Measurements from ENCODE around the gene NNMT. TPM values are rescaled to one million over a fixed set of nuclear protein-coding genes. Genes with fewer than 3 reads are reported as not detected.

Gene NNMT
- total RNA-seq, 1 donor from 2014 or later, result 0.54 TPM

DNA sequence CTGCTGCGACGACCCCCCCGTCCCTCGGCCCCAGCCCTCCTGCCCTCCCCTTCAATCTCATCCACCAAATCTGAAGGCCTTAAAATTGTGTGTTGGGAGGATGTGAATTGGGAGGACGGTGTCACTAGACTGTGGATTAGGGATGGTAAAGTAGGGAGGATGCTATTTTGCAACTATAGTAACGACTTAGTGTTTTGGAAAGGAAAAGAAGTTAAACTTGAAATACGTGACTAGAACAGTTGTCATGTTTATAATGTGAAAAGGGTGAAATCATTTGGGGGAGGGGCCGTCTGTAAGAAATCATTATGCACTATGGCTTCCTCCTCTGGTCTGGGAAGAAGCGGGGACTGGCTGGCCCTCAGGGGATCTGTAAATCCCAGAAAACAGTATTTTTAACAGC, 43.4 kb upstream of the NNMT start:
- peaks cover 11% of the 10 kb centered on the region for H3K4me1 Mint-ChIP-seq
- H3K27me3 Mint-ChIP-seq (ENCODE audit: low read depth), result peaks cover 49% of the 10 kb centered on the region
- TF ChIP-seq CTCF (IDR thresholded peaks at IDR 0.05; ENCODE audit: unreplicated experiment), result no peak
- H3K27ac Mint-ChIP-seq, result no peak overlapping the region
- H3K9me3 Mint-ChIP-seq, result no peaks in the 10 kb centered on the region
- no peak overlapping the region for H3K4me3 Mint-ChIP-seq
- no peak for DNase-seq (ENCODE audit: low spot score in 2 of 2, unreplicated experiment in 2 of 2)
- H3K36me3 Mint-ChIP-seq, result no peaks in the 10 kb centered on the region

- H3K27me3 Mint-ChIP-seq (ENCODE audit: low read depth), result peaks cover 50% of the 10 kb centered on the region
- H3K36me3 Mint-ChIP-seq, result no peaks in the 10 kb centered on the region
- DNase-seq (ENCODE audit: low spot score in 2 of 2, unreplicated experiment in 2 of 2), result no peak
- H3K27ac Mint-ChIP-seq, result no peak overlapping the region
- no peaks in the 10 kb centered on the region for H3K9me3 Mint-ChIP-seq
- peaks cover 12% of the 10 kb centered on the region for H3K4me1 Mint-ChIP-seq
- TF ChIP-seq CTCF (IDR thresholded peaks at IDR 0.05; ENCODE audit: unreplicated experiment), result no peak
- no peak overlapping the region for H3K4me3 Mint-ChIP-seq
Observed at GRCh38 chr11:114253771-114254170, 42.4 kb upstream of the NNMT start.

GRCh38 chr11:114254571-114255146, 41.5 kb upstream of the NNMT start:
- Mint-ChIP-seq H3K4me1 (peaks cover 14% of the 10 kb centered on the region), H3K4me3 (no peak overlapping the region), H3K9me3 (no peaks in the 10 kb centered on the region), H3K36me3 (no peaks in the 10 kb centered on the region), H3K27me3 (ENCODE audit: low read depth) (peaks cover 55% of the 10 kb centered on the region), H3K27ac (no peak overlapping the region)
- DNase-seq (ENCODE audit: low spot score in 2 of 2, unreplicated experiment in 2 of 2), result no peak
- no peak for TF ChIP-seq CTCF (IDR thresholded peaks at IDR 0.05; ENCODE audit: unreplicated experiment)

- Mint-ChIP-seq H3K27ac (no peak overlapping the region), H3K4me3 (no peak overlapping the region), H3K27me3 (ENCODE audit: low read depth) (peaks cover 59% of the 10 kb centered on the region), H3K4me1 (peaks cover 14% of the 10 kb centered on the region), H3K36me3 (no peaks in the 10 kb centered on the region), H3K9me3 (no peaks in the 10 kb centered on the region)
- no peak for TF ChIP-seq CTCF (IDR thresholded peaks at IDR 0.05; ENCODE audit: unreplicated experiment)
- DNase-seq (ENCODE audit: low spot score in 2 of 2, unreplicated experiment in 2 of 2), result no peak
Observed at GRCh38 chr11:114255289-114255688, 40.9 kb upstream of the NNMT start.

DNA sequence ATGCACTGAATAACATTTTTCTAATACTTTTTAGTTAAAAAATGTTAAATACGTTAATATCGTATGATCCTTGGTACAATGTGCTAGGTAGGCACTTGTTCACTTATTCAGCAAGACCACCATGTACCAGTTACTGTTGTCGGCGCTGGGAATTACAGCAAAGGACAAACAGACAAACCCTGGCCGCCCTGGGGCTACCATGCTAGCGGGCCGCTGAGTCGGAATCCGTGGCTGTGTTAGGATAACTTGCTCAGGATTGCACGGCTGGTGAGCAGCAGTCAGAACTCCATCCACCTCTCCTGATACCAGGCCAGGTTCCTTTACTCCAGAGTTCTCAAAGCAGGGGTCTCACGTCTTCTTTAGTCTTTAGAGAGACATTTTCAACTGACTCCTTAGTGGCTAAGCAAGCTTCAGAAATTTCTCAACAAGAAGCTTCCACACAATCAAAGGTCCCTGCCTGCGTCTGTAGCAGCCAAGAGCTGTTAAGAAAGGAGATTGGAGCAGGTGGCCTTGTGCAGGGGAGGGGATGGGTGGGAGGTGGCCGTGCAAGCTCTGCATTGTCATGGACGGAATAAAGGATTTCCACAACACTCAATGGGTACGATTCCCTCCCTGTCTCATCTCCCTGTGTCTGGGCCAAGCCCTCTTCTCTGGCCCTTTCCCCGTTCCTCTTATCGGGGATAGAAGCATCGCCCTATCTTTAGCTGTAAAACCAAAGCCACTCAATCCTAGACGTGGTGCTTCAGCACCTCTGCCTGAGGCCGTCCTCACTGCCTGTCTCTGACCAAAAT, 39.8 kb upstream of the NNMT start:
- TF ChIP-seq CTCF (IDR thresholded peaks at IDR 0.05; ENCODE audit: unreplicated experiment), result no peak
- H3K27me3 Mint-ChIP-seq (ENCODE audit: low read depth), result peaks cover 53% of the 10 kb centered on the region
- H3K9me3 Mint-ChIP-seq, result no peaks in the 10 kb centered on the region
- no peak for DNase-seq (ENCODE audit: low spot score in 2 of 2, unreplicated experiment in 2 of 2)
- peaks cover 14% of the 10 kb centered on the region for H3K4me1 Mint-ChIP-seq
- no peak overlapping the region for H3K4me3 Mint-ChIP-seq
- H3K27ac Mint-ChIP-seq, result no peak overlapping the region
- H3K36me3 Mint-ChIP-seq, result no peaks in the 10 kb centered on the region
